Calu3 (cell line): ENCODE results near the gene CAD. TPM values are rescaled to one million over a fixed set of nuclear protein-coding genes. Genes with fewer than 3 reads are reported as not detected.
"Not testable (repeated sequence)": the region's sequence is repeated elsewhere in the genome, so short reads cannot be mapped to it uniquely, and the experiment has no call there.

Experiments used
- BruUV-seq: library from RNA; stranded (reverse); fragments of 400-500 nt; replicated peaks from 2 replicates; lab custom pipeline; 2021; lab: Mats Ljungman, UMichigan
- CTCF ChIA-PET: fragments of 300-600 bp; sonication (Branson Sonifier 250); formaldehyde crosslinking; loops from one replicate; lab custom pipeline; 2022; ENCODE audit warnings: antibody characterized with exemption; lab: Charles Lee
- DNase-seq: peaks from one replicate; pipeline ENCODE4 v3.0.0; 2022
- H3K27ac Mint-ChIP-seq: one replicate; pipeline ENCODE4 v1.8.0; 2022; ENCODE audit warnings: mixed read lengths; ENCODE audit not compliant: unreplicated experiment
- H3K27me3 Mint-ChIP-seq: one replicate; pipeline ENCODE4 v1.8.0; 2022; ENCODE audit warnings: mixed read lengths; ENCODE audit not compliant: unreplicated experiment
- H3K36me3 Mint-ChIP-seq: one replicate; pipeline ENCODE4 v1.8.0; 2022; ENCODE audit warnings: mild to moderate bottlenecking, moderate library complexity, mixed read lengths; ENCODE audit not compliant: insufficient read depth, unreplicated experiment
- H3K4me1 Mint-ChIP-seq: one replicate; pipeline ENCODE4 v1.8.0; 2022; ENCODE audit warnings: mild to moderate bottlenecking, low read depth, mixed read lengths; ENCODE audit not compliant: unreplicated experiment
- H3K4me3 Mint-ChIP-seq: one replicate; pipeline ENCODE4 v1.8.0; 2022; ENCODE audit warnings: mild to moderate bottlenecking, low read depth, moderate library complexity, mixed read lengths; ENCODE audit not compliant: unreplicated experiment
- H3K9me3 Mint-ChIP-seq: one replicate; pipeline ENCODE4 v1.8.0; 2022; ENCODE audit warnings: low read depth, mixed read lengths; ENCODE audit not compliant: unreplicated experiment
- intact Hi-C: fragments of 100-400 bp; cut with micrococcal nuclease; formaldehyde crosslinking; loops from one replicate; pipeline ENCODE4 v1.10.0; 2022; ENCODE audit not compliant: unreplicated experiment
- total RNA-seq: library from RNA; stranded (reverse); gene quantifications from 2 replicates; pipeline ENCODE4 v1.2.3, GENCODE V29; 2022
- TF ChIP-seq, protein P1 (sequence below): fragments of 200-600 bp; IDR thresholded peaks from one replicate; pipeline ENCODE4 v1.8.0; 2022; ENCODE audit warnings: antibody characterized with exemption; ENCODE audit not compliant: unreplicated experiment

CAD gene
- total RNA-seq, 1 experiment from 2014 or later, result 68.2 TPM

DNA sequence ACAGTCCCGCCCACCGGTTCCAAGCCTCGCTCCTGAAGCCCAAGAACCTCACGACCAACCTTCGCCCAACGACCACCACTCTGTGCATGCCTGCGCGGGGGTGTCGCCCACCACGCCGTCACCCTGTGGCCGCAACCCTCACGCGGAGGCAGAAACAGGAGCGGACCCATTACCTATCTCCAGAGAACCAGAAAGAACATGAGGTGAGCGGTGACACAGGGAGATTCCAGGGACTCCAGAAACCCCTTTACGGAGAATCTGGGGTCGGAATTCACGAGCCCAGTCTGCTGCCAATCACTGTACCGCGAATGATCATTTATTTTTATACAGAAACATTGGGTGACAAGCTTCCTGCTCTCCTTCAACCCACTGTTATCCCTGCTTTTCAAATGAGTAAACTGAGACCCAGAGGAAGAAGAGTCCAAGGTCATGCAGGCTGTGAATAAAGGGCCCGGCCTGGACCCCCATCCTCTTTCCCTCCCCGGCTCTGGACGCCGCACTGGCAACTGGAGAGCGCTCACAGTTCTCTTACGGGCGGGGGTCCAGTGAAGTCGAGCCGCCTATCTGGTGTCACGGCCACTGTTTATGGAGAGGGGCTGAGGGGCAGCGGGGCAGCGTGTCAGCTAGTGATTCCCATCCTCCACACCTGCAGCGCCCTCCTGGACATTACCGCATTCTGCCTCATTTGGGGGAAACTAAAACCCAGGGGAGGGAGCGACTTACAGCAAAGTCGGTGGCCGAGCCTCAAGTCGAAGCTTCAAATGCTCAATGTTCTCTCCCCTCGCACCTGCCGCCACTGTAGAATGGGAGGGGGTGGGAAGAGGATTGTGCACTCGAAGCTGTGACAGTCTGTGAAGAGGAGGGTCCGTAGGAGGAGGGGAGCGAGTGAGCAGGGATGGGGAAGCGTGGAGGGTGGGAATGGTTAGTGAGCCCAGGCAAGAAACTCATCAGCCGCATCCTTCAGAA is 46.4 kb downstream of the CAD start:
- Mint-ChIP-seq H3K9me3 (no peaks in the 10 kb centered on the region), H3K4me3 (peak overlapping the region; percentile 67), H3K27me3 (peaks cover 34% of the 10 kb centered on the region), H3K36me3 (peaks cover 12% of the 10 kb centered on the region), H3K4me1 (peaks cover 7% of the 10 kb centered on the region), H3K27ac (no peak overlapping the region)
- TF ChIP-seq, protein P1, sequence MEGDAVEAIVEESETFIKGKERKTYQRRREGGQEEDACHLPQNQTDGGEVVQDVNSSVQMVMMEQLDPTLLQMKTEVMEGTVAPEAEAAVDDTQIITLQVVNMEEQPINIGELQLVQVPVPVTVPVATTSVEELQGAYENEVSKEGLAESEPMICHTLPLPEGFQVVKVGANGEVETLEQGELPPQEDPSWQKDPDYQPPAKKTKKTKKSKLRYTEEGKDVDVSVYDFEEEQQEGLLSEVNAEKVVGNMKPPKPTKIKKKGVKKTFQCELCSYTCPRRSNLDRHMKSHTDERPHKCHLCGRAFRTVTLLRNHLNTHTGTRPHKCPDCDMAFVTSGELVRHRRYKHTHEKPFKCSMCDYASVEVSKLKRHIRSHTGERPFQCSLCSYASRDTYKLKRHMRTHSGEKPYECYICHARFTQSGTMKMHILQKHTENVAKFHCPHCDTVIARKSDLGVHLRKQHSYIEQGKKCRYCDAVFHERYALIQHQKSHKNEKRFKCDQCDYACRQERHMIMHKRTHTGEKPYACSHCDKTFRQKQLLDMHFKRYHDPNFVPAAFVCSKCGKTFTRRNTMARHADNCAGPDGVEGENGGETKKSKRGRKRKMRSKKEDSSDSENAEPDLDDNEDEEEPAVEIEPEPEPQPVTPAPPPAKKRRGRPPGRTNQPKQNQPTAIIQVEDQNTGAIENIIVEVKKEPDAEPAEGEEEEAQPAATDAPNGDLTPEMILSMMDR, result no peak
- CTCF ChIA-PET, result interaction anchor here (0.9 to 2.3 kb wide), 4 partner anchors 16 to 30 kb away, joined by 4 to 14 read pairs (median 9); no protein-coding TSS in a partner anchor
- DNase-seq, result no peak
- intact Hi-C loops, result no loop called here
- no TSS peak for BruUV-seq

DNA sequence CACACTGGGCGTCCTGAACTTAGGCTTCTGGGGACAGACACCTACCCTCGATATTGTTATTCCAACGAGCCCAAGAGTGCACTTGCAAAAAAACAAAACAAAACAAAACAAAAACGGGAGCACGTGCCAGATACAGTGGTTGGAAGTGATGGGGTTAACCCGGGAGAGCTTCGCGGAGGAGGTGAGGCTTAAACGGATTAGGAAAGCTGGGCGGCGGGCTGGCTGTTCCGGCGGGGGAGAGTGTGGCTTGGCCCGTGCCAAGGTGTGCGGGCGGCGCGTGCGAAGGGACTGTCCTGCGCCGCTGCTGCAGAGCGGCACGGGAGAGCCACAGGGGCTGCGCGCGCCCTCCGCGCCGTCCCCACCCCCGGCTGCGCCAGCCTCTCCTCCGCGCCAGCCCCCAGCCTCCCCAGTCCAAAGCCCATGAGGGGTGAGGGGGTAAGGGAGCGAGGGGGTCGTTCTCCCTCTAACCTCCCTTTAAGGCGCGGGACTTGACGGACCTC is 47.1 kb downstream of the CAD start:
- Mint-ChIP-seq H3K4me3 (peak overlapping the region; percentile 67), H3K36me3 (peaks cover 12% of the 10 kb centered on the region), H3K9me3 (no peaks in the 10 kb centered on the region), H3K4me1 (peaks cover 7% of the 10 kb centered on the region), H3K27me3 (peaks cover 31% of the 10 kb centered on the region), H3K27ac (no peak overlapping the region)
- intact Hi-C loops, result no loop called here
- TF ChIP-seq, protein P1, result no peak
- CTCF ChIA-PET, result interaction anchor here (1.1 to 2.3 kb wide), 3 partner anchors 16 to 39 kb away, joined by 3 to 14 read pairs (median 9); no protein-coding TSS in a partner anchor
- no TSS peak for BruUV-seq
- peak; percentile 20 for DNase-seq

DNA sequence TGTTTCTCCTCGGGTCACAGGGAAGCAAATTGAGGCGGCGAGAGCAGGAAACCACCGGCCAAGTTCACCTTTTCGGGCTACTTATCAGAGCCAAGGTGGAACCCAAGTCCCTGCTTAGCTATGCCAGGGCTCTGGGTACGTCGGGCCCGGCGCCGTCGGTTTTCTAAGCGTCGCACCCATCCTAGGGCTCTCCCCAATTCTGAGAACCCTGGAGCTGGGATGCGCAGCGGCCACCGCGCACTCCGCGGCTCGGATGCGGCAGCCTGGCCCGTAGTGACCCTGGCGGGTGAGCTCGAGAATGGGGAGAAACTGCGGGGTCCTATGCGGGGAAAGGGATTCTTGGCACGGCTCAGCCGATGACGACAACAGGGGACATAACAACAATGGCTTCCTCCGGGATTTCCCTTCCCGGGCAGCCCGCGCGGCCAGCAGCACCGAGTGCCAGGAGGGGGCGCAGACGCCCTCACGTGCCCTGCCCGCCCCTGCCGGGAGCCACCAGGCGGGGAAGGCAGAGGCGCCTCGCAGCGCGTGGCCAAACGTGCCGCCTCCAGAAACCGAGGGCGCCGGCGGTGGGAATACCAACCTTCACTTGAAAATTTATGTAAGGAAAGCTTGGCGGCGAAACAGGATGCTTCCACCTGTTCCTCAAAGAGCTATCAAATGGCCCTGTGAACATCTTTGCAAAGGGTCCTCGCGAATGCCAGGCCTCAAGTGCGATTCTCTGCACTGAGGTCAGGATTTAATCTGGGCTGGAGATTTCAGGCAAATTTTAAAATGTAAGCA is 47.8 kb downstream of the CAD start:
- Mint-ChIP-seq H3K4me1 (peaks cover 7% of the 10 kb centered on the region), H3K9me3 (no peaks in the 10 kb centered on the region), H3K4me3 (peak overlapping the region; percentile 67), H3K36me3 (peaks cover 12% of the 10 kb centered on the region), H3K27me3 (peaks cover 24% of the 10 kb centered on the region), H3K27ac (no peak overlapping the region)
- TF ChIP-seq, protein P1, result peak; percentile 67
- intact Hi-C loops, result no loop called here
- DNase-seq, result peak; percentile 87
- CTCF ChIA-PET, result interaction anchor here (0.7 to 2.3 kb wide), 5 partner anchors 15 to 156 kb away, joined by 3 to 14 read pairs (median 4); partner anchors contain the start of gene TRIM54
- no TSS peak for BruUV-seq

DNA sequence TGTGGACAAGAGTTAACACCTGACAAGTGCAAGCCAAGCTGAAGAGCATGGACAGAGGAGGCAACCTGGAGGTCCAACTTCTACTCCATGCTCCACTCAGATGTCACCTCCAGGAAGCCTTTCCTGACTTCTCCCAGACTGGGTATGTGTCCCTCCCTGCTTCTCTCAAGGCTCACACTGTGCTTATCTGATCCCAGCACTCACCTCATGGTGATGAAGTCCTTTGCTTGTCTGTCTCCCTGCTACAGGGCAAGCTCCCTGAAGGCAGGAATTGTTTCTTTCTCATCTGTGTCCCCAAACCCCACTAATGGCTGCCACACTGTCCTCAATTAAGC is 48.3 kb downstream of the CAD start:
- no peak for DNase-seq
- CTCF ChIA-PET, result interaction anchor here (0.7 to 2.3 kb wide), 5 partner anchors 14 to 156 kb away, joined by 3 to 14 read pairs (median 4); partner anchors contain the start of gene TRIM54
- no peak overlapping the region for H3K27ac Mint-ChIP-seq
- BruUV-seq, result no TSS peak
- H3K27me3 Mint-ChIP-seq, result peaks cover 19% of the 10 kb centered on the region
- TF ChIP-seq, protein P1, result no peak
- peaks cover 7% of the 10 kb centered on the region for H3K4me1 Mint-ChIP-seq
- H3K9me3 Mint-ChIP-seq, result no peaks in the 10 kb centered on the region
- H3K4me3 Mint-ChIP-seq, result no peak overlapping the region
- H3K36me3 Mint-ChIP-seq, result peaks cover 12% of the 10 kb centered on the region
- intact Hi-C loops, result no loop called here

DNA sequence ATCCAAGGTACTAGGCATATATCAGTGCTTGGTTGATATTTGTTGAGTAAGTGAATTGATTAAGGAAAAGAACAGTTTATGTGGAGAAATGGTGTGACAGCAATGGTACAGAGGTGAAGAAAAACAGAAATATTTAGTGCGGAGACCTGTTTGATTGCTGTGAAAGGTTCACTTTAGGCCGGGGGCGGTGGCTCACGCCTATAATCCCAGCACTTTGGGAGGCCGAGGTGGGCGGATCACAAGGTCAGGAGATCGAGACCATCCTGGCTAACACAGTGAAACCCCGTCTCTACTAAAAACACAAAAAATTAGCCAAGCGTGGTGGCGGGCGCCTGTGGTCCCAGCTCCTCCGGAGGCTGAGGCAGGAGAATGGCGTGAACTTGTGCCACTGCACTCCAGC is 51.1 kb downstream of the CAD start:
- H3K27ac Mint-ChIP-seq, H3K4me3 Mint-ChIP-seq, intact Hi-C loops, BruUV-seq, H3K4me1 Mint-ChIP-seq, H3K27me3 Mint-ChIP-seq, H3K36me3 Mint-ChIP-seq, H3K9me3 Mint-ChIP-seq, DNase-seq: not testable (repeated sequence)
- CTCF ChIA-PET, result interaction anchor here (0.7 kb wide), 1 partner anchor 12 kb away, joined by 3 read pairs; no protein-coding TSS in a partner anchor
